Jurkat, Clone E6-1 (cell line): ENCODE data around the gene METTL3. TPM values are rescaled to one million over a fixed set of nuclear protein-coding genes. Genes with fewer than 3 reads are reported as not detected.
A peak's percentile ranks its signal among the peaks of the same experiment; 100 is the strongest.
"Not testable (repeated sequence)": the region's sequence is repeated elsewhere in the genome, so short reads cannot be mapped to it uniquely, and the experiment has no call there.

Experiments used
- DNase-seq: peaks from one replicate; pipeline ENCODE4 v3.0.0-alpha.2; 2011; ENCODE audit warnings: low read depth, low spot score
- H3K4me3 ChIP-seq: 2 replicates; pipeline ENCODE4 v1.5.1; 2011; ENCODE audit warnings: mild to moderate bottlenecking, low read length, control low read depth, moderate library complexity
- polyA plus RNA-seq: library from polyadenylated mRNA; unstranded; fragments of >200 nt; gene quantifications from one replicate; pipeline ENCODE4 v1.2.1, GENCODE V29; 2012; ENCODE audit warnings: missing spikeins; ENCODE audit not compliant: insufficient read length, insufficient read depth

METTL3 gene
- polyA plus RNA-seq, result 65.2 TPM

DNA sequence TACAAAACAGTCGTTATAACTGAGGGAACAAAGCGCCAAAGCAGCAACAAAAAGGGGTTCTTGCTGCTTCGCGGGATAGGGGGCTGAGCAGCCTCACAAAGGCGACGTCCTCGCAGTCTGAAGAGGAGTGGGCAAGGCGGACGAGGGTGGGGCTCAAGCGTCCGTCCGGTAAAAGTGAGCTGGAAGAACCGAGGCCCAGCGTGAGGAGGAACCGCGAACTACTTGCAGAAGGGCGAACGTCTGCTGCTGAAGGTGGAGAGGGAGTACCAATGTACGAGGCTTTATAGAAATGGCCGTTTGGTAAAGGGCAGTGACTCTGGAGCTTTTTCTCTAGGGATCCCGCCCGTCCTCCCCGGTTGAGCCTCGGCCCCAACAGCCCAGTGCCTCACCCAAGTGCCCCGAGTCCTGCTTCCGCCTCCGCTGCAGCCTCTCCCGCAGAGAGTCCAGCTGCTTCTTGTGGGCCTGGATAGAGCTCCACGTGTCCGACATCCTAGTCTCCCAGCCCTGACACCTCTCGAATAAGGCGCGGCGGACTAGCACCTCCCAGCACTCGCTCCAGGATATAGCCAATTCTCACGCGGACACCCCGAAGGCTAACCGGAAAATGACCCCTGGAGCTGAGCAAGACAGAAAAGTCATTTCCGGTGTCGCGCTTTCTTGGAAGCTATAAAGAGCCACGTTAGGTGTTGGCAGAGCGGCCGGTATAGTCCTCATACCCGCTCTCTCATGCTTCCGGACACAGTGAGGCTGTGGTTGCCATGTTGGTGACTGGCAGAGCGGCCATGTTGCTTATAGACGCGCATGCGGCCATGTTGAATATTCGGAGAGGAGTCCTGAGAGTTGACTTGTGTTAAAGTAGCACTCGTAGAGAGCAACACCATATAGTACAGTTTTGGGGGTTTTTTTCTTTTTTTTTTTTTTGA is at the start of gene METTL3:
METTL3 (minus strand) TSS at position 606 of the 923 bp plus-strand sequence; CDS start at position 489, 117 bp downstream.
- peak; percentile 97 for DNase-seq
- H3K4me3 ChIP-seq, result peak within 1 kb of the TSS; percentile 80

DNA sequence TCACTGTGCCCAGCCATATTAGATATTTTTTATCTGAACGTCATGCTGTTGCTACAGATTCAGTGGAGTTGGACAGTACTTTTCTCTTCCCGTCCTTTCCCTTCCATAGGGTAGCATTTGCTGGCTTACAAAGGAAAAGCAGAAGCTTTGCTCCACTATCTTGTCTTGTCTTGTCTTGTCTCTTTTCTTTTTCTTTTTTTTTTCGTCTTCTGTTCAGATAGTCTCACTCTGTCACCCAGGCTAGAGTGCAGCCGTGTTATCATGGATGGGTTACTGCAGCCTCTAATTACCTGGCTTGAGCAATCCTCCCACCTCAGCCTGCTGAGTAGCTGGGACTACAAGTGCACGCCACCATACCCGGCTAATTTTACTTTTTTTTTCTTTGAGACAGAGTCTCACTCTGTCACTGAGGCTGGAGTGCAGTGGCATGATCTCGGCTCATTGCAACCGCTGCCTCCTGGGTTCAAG is 47.6 kb upstream of the METTL3 start:
- no peak for DNase-seq
- H3K4me3 ChIP-seq, result no peak overlapping the region

DNA sequence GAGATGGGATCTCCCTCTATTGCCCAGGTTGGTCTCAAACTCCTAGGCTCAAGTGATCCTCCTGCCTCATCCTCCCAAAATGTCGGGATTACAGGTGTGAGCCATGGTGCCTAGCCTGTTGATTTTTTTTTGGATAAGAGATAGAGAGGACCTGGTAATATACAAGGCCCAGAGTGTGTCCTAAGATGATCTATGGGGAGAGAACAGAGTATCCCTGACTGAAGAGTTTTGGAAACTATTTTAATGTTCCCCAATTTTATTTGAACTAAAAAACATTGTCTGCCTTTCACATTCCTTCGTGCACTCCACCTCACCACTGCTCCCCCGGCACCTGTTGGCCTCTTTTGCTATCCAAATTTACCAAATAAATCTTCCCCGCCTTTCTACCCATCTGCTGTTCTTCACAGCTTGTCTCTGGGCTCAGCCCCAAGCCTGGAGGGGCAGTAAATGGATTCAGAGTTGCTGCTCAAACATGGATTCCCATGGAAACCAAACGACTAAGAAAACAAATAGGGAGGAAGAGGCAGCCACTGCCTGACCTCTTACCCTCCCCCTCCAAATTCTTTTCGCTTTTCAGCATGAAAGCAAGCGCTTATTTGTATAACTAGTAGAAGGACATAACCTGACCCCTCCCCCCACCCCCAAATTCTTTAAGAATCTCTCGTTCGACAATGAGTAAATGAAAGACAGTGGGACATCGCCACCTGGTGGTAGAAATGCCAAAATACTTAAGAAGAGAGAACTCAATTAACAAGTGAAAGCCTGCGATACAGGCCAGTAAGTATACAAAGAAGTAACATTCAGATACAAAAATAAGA is 46.2 kb upstream of the METTL3 start:
- peak; percentile 89 for DNase-seq
- H3K4me3 ChIP-seq, result peak overlapping the region; percentile 45

DNA sequence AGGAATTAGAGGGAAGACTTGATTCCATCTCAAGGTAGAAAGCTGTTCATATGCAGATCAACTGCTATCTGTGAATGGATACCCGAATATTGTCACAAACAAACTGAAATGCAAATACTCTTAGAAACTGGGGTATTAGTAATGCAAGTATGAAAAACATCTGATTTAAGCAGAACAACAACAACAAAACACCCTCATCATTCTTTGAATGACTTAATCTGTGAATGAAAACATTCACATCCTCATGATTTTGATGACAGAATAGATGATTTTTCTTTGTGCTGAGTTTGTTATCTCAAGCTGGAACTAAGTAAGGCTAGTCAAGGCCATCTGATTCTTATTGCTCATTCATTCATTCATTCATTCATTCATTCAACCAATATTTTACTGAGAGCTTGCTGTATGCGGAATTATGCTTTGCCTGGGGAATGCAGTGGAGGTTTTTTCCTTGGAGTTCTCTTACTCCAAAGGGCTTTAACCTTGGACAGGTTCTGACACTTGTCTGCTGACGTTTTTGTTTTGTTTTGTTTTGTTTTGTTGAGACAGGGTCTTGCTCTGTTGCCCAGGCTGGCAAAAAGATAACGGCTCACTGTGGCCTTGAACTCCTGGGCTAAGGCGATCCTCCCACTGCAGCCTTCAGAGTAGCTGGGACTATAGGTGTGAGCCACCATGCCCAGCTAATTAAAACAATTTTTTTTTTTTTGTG is 45.4 kb upstream of the METTL3 start:
- DNase-seq, result no peak
- no peak overlapping the region for H3K4me3 ChIP-seq

DNA sequence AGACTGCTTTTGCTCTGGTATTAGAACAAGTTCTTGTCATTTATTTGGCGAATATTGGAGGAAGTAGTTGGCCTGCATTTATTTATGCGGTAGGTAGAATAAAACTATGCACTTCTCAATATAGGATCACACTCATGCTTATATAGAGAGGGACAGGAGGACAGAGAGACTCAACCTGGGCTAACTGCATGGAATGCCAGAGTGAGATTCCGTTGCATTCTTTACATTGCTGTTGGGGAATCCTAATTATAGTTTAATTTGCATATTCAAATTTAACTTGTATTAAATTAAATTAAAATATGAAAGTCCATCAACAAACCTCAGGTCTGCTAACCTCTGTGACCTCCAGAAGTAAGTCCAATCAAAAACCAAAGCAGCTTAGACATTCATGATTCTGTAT is 42.1 kb upstream of the METTL3 start:
- DNase-seq, result no peak
- H3K4me3 ChIP-seq, result no peak overlapping the region

DNA sequence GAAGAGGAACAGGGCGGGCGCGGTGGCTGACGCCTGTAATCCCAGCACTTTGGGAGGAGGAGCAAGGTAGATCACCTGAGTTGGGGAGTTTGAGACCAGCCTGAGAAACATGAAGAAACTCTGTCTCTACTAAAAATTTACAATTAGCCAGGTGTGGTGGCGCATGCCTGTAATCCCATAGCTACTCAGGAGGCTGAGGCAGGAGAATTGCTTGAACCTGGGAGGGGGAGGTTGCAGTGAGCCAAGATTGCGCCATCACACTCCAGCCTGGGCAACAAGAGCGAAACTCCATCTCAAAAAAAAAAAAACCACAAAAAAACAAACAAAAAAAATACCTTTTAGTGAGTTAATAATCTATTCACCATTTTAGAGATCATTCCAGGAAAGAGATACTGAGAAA is 33.4 kb upstream of the METTL3 start:
- not testable (repeated sequence) for H3K4me3 ChIP-seq, DNase-seq

DNA sequence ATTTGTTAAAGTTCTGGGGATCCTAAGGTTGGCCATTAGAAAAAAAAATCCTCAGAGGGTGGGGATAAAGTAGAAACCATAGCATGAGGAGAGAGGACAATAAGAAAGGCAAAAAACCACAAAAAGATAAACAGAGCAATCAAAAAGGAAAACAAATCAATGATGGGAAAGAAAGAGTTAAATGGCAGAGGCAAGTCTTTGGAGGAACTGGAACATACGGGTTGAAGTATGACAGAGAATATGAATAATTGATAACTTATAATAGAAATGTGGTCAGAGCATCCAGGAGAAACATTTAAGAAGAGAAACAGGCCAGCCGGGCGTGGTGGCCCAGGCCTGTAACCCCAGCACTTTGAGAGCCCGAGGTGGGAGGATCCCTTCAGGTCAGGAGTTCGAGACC is 32.8 kb upstream of the METTL3 start:
- no peak overlapping the region for H3K4me3 ChIP-seq
- DNase-seq, result no peak

DNA sequence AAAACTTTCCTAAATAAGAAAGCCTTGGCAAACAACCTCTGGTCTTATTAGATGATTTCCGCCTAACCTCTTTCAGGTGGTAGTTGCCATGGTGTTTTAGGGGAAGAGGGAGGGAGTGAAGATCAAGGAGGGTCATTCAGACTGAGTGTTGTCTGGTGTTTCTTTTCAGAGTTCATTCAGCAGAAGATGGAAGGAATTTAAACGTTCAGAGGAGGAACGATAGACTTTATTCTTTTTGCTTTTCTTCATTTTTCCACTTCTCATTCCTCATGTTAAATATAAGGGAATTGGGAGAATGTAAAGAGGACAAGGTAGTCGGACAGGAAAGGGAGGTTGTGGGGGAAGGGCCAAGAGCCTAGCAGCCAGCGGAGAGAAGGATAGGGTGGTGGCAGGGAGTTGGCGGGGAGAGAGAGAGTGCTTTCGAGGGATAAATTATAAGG is 32.4 kb upstream of the METTL3 start:
- H3K4me3 ChIP-seq, result no peak overlapping the region
- DNase-seq, result no peak

DNA sequence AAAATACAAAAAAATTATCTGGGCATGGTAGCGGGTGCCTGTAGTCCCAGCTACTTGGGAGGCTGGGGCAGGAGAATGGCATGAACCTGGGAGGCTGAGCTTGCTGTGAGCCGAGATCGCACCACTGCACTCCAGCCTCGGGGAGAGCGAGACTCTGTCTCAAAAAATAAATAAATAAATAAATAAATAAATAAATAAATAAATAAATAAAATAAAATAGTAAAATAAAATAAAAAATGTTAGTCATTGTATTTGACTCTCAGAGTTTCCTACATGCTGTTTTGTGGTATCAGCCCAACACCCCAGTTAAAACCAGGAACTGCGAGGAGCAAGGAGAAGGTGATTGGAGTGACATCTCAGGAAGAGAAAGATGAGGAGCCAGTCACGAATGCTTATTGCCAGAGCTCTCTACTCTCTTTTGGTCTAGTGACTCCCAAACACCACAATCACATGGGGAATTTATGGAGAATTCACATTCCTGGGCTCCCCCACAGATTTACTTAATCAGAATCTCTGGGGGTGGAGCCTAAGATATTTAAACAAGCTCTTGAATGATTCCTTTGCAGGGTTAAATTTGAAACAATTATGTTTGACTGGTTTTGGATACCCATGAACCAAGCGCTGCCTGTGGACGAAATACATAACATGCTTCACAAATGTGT is 30.4 kb upstream of the METTL3 start:
- H3K4me3 ChIP-seq, result no peak overlapping the region
- no peak for DNase-seq

DNA sequence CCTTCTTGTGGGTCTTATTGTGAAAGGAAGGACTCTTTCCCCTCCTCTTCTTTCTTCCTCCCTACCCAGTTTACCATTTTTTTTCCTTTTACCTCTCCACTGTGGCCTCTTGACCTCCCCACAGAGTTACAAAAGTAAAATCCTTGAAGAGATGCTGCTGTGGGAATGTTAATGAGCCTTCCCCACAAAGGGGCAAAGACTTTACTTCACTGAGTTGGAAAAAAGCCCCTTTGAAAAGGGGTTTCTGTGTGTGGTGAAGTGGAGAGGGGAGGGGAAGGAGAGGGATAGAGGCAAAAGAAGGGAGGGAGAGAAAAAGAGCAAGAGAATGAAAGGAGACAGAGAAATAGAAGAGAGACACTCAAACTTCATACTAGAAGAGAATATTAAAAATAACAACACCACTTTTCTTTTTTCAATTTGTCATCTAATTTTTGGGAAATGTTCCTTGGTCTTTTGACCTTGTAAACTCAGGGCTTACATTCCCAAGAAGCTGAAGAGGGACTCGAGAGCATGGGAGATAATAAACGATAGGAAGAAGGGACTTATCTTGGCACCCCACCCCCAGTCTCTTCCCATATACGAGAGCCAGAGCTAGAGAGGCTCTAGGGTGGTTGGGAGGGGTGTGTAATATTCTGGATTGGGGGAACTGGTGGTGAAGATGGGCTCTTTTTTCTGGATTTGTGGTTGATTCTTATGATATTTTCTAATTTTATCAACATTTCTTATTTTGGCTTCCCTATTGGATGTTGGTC is 28.2 kb upstream of the METTL3 start:
- H3K4me3 ChIP-seq, result no peak overlapping the region
- DNase-seq, result no peak

DNA sequence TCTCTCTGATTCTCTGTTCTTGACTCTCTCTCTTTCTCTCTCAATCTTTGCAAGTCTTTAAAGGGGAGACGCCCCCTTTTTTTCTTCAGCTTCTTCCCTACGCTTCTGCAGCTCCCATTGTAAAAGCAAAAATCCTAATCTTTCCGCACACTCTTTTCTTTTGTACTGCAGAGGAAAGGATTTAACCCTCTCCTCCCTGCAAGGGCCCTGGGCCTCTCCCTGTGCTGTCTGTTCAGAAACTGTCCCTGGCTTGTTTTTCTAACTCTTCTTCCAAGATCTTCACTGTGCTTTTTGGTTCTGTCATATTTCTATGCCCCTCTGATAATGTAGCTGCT is 25.9 kb upstream of the METTL3 start:
- DNase-seq, result no peak
- H3K4me3 ChIP-seq, result no peak overlapping the region

DNA sequence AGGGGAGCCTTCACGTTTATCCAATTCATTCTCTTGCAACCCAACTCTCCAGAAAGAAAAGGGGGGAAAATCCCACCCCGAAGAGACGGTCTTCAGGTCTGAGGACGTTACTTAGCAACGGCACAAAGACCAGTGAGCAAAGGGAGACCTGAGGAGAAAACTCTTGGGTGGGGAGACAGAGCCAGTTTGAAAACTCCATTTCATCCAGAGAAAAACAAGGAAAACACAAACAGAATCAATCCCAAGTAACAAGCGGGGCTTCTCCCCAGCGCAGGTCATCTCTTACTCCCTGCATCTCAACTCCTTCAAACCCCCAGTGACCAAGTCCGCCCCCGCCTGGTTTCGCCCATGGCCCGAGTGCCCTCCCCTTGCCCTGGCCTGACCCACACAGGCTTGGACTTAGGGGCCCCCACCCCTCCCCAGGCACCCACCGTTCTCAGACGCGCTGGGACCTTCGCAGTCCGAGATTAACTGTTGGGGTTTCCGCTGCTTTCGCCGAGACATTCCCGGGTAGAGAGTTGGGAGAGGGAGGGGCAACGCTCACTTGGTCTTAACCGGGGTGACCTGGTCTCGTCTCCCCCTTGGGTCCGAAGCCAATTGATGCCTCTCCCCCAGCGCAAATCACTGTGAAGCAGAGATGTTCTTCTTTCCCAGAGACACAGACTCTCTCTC is 25.4 kb upstream of the METTL3 start:
- no peak for DNase-seq
- H3K4me3 ChIP-seq, result no peak overlapping the region

DNA sequence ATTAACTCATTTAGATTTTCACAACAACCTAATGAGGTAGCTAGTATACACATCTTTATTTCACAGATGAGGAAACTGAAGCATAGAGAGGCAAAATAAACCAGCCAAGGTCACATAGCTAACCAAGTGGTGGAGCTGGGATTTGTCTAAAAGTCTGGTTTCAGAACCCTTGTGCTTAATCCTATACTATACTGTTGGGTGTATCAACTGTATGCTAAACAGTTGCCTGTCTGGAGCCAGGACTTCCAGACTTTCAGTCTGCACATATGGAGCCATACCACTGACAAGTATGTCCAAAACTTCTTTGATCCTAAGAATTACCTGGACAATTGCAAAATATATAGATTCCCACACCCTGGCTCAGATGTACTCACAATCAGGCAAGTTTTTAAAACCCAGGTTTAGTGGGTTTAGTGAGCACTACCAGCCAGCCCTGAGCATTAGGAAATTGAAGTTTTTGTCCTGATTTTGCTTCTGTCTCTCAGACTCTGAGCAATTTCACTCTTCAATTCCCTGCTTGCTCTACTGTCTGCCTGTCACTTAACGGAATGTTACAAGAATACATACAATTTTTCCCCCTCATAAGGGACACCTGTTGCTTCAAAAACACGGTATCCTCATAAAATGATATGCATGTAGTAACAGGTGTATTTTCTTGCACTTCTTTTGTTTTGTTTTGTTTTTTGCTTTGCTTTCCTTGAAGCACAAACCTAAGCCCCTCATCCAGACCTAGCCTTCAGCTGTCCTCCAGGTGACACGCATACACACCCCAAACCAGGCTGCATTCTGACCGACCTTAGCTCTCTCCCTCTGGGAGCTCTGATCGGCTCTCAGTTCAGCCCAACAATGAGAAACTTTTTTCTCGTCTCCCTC is 24.6 kb upstream of the METTL3 start:
- DNase-seq, result no peak
- H3K4me3 ChIP-seq, result no peak overlapping the region

DNA sequence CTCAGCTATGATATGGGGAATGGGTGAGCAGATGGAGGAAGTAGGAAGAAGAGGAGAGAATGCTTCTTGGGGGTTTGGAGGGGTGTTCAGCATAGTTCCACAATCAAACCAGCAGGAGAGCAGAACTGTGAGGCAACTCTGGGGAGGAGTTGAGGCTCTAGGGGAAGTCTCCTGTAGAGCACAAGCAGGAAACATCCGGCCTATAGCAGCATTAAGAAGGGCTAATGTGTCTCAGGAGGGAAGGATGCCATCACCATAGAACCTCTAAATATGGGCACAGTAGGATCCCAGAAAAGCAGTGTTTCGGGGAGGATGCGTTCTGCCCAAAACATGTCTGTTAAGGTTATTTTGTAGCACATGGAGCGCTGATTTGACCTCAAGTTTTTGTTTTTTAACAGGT is 23.4 kb upstream of the METTL3 start:
- DNase-seq, result no peak
- H3K4me3 ChIP-seq, result no peak overlapping the region

DNA sequence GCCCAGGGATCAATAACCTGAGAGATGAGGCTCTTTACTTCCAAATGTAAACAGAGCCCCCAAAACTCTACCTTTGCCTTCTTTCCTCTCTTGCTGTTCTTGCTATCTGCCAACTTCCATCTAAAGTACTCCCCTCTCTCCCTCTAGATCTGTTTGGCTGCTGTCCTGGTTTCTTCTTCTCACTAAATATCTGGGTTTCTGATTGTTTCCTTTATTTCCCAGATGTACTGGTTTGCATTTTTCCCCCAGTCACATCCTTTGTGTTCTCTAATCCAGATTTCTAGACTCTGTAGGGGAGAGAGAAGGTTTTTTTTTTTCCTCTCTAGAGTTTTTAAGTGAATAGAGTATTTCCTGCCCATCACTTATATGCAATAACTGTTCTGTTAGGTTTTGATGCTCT is 22.2 kb upstream of the METTL3 start:
- no peak overlapping the region for H3K4me3 ChIP-seq
- DNase-seq, result no peak

DNA sequence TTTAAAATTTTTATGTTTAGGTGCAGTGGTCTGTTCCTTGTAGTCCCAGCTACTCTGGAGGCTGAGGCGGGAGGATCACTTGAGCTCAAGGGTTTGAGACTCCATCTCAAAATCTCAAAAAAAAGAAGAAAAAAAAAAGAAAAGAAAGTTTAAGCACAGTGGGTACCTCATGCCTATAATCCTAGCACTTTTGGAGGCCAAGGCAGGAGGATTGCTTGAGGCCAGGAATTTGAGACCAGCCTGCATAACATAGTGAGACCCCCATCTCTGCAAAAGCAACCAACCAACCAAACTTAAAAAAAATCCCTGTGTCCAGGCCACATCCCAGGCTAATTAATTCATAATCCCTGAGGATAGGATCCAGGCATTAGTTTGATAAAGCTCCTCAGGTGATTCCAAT is 18.4 kb upstream of the METTL3 start:
- no peak overlapping the region for H3K4me3 ChIP-seq
- no peak for DNase-seq
